HEK293T (cell line): ENCODE results near the gene XAB2.

Experiments
- CTCF ChIA-PET: fragments of 350-600 bp; formaldehyde crosslinking; extraction: SDS; loops from one replicate; lab custom pipeline; 2021; ENCODE audit warnings: antibody characterized with exemption, inconsistent platforms; lab: Yijun Ruan, JAX
- POLR2A ChIA-PET: fragments of 350-600 bp; formaldehyde crosslinking; extraction: SDS; loops from one replicate; lab custom pipeline; 2020; ENCODE audit warnings: antibody characterized with exemption, inconsistent platforms; lab: Yijun Ruan, JAX
- DNase-seq: peaks from one replicate; pipeline ENCODE4 v3.0.0; 2012; ENCODE audit warnings: mixed read lengths; ENCODE audit errors: extremely low spot score
- BHLHE40 ChIP-seq: fragments of 450-650 bp; IDR thresholded peaks from 2 replicates; pipeline ENCODE4 v1.6.1; 2016; ENCODE audit warnings: mild to moderate bottlenecking, moderate library complexity, borderline replicate concordance
- CTBP1 ChIP-seq: fragments of 450-650 bp; IDR thresholded peaks from 2 replicates; pipeline ENCODE4 v1.6.1; 2016; ENCODE audit warnings: borderline replicate concordance
- ELF4 ChIP-seq: fragments of 450-650 bp; IDR thresholded peaks from 2 replicates; pipeline ENCODE4 v1.6.1; 2017; ENCODE audit warnings: antibody characterized with exemption
- FOXA1 ChIP-seq: fragments of 450-650 bp; IDR thresholded peaks from 2 replicates; pipeline ENCODE4 v1.6.1; 2016; ENCODE audit warnings: mild to moderate bottlenecking
- FOXK2 ChIP-seq: fragments of 450-650 bp; IDR thresholded peaks from 2 replicates; pipeline ENCODE4 v1.6.1; 2016; ENCODE audit warnings: mild to moderate bottlenecking
- FOXM1 ChIP-seq: fragments of 450-650 bp; IDR thresholded peaks from 2 replicates; pipeline ENCODE4 v1.6.1; 2017; ENCODE audit warnings: mild to moderate bottlenecking, borderline replicate concordance
- HDGF ChIP-seq: fragments of 450-650 bp; IDR thresholded peaks from 2 replicates; pipeline ENCODE4 v1.6.1; 2017; ENCODE audit warnings: antibody characterized with exemption, borderline replicate concordance
- L3MBTL2 ChIP-seq: fragments of 450-650 bp; conservative IDR thresholded peaks from 2 replicates; pipeline ENCODE4 v1.6.1; 2016; ENCODE audit warnings: mild to moderate bottlenecking
- NFRKB ChIP-seq: fragments of 450-650 bp; IDR thresholded peaks from 2 replicates; pipeline ENCODE4 v1.6.1; 2016; ENCODE audit warnings: mild to moderate bottlenecking, moderate library complexity
- PKNOX1 ChIP-seq: fragments of 450-650 bp; IDR thresholded peaks from 2 replicates; pipeline ENCODE4 v1.6.1; 2016
- SP1 ChIP-seq: fragments of 450-650 bp; IDR thresholded peaks from 2 replicates; pipeline ENCODE4 v1.6.1; 2017
- SUZ12 ChIP-seq: fragments of 450-650 bp; IDR thresholded peaks from 2 replicates; pipeline ENCODE4 v1.6.1; 2016; ENCODE audit warnings: mild to moderate bottlenecking
- TARDBP ChIP-seq: fragments of 450-650 bp; IDR thresholded peaks from 2 replicates; pipeline ENCODE4 v1.6.1; 2016
- ZNF384 ChIP-seq: fragments of 450-650 bp; IDR thresholded peaks from 2 replicates; pipeline ENCODE4 v1.6.1; 2016

XAB2 gene

GRCh38 chr19:7642295-7643030 lies 13.1 kb upstream of the XAB2 start:
- ChIA-PET POLR2A (no interaction called here), CTCF (interaction anchor here (0.5 kb wide), 1 partner anchor 162 kb away, joined by 3 read pairs; no protein-coding TSS in a partner anchor)
- DNase-seq = no peak
- TF ChIP-seq CTBP1 (no peak), TARDBP (no peak), SP1 (no peak), FOXK2 (no peak), ZNF384 (no peak), NFRKB (no peak), HDGF (no peak), ELF4 (no peak), FOXA1 (no peak), PKNOX1 (no peak)

GRCh38 chr19:7641290-7642276 lies 12.2 kb upstream of the XAB2 start:
- CTCF ChIA-PET = no interaction called here
- TF ChIP-seq L3MBTL2 (no peak), TARDBP (no peak), FOXA1 (no peak), CTBP1 (no peak), SUZ12 (no peak)
- DNase-seq = no peak
- POLR2A ChIA-PET = interaction anchor here (1.1 kb wide), 1 partner anchor 10 kb away, joined by 3 read pairs; no protein-coding TSS in a partner anchor

- TF ChIP-seq SUZ12 = no peak
- no peak for TF ChIP-seq ZNF384
- TF ChIP-seq FOXK2 = no peak
- no peak for TF ChIP-seq TARDBP
- TF ChIP-seq ELF4 = no peak
- no peak for TF ChIP-seq SP1
- TF ChIP-seq L3MBTL2 = no peak
- no peak for TF ChIP-seq CTBP1
- no peak for TF ChIP-seq PKNOX1
- TF ChIP-seq FOXM1 = no peak
- TF ChIP-seq BHLHE40 = no peak
- TF ChIP-seq FOXA1 = no peak
- no peak for TF ChIP-seq HDGF
- POLR2A ChIA-PET = interaction anchor here (1.1 kb wide), 1 partner anchor 9 kb away, joined by 3 read pairs; no protein-coding TSS in a partner anchor
- no peak for DNase-seq
- CTCF ChIA-PET = no interaction called here
Observed at GRCh38 chr19:7640803-7641202, 11.5 kb upstream of the XAB2 start.

DNA sequence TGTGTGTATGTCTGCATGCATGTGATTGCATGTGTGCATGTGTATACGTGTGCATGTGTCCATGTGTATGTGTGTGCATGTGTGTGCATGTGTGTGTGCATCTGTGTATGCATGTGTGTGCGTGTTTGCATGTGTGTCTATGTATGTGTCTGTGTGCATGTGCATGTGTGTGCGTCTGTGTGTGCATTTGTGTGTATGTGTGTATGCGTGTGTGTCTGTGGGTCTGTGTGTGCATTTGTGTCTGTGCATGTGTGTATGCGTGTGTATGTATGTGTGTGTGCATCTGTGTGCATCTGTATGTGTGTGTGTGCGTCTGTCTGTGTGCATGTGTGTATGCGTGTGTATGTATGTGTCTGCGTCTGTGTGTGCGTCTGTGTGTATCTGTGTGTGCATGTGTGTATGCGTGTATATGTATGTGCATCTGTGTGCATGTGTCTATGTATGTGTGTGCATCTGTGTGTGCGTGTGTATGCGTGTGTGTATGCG lies 10.6 kb upstream of the XAB2 start:
- ChIA-PET CTCF (no interaction called here), POLR2A (interaction anchor here (2.3 kb wide), 1 partner anchor 10 kb away, joined by 10 read pairs; the partner anchor contains the start of genes PET100 and XAB2)
- no peak for DNase-seq
- peak; percentile 93 for TF ChIP-seq TARDBP
- TF ChIP-seq FOXM1 = no peak

GRCh38 chr19:7638802-7639465 lies 9.6 kb upstream of the XAB2 start:
- ChIA-PET CTCF (interaction anchor here (1.0 kb wide), 1 partner anchor 70 kb away, joined by 3 read pairs; no protein-coding TSS in a partner anchor), POLR2A (interaction anchor here (2.3 kb wide), 1 partner anchor 9 kb away, joined by 10 read pairs; the partner anchor contains the start of genes PET100 and XAB2)
- no peak for DNase-seq
- TF ChIP-seq NFRKB (no peak), BHLHE40 (no peak)

DNA sequence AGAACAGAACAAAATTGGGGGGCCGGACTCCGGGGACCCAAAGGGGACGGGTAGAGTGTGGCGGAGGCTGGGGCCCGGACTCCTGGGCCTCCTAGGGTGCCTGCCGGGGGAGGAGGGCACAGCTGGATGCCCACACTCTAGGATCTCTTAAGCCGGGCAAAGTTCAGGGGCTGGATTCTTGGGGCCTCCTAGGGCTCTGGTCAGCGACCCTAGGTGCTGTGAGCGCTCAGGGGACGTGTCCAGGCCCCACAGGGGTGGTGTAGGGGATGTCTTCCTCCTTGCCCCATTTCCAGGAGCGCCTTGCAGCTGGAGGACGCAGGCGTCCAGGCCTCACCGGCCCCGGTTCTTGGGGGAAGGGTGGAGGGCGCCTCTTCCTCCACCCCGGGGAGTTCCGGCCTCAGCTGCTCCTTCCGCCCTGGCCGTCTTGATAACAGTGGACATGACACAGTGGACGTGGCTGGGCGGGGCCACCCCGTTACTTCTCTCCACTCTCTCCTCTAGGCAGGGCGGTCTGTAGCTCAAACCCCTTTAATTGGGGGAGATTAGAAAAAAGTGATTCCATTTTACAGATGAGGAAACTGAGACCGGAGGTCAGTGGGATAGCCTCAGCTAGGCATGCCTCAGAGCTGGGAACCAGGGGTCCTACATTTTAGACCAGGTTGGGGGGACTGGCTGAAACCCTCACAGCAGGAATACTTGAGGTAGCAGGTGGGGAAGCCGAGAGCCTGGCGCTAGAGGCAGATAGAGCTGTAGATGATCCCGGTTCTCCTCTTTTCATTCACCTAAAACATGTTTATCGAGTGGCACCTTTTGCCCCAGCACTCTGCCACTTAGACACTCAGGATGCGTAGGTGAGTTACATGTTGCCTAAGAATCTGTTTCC lies 8.3 kb upstream of the XAB2 start:
- ChIA-PET CTCF (interaction anchor here (0.6 to 1.2 kb wide), 3 partner anchors 19 to 333 kb away, joined by 3 to 5 read pairs (median 4); no protein-coding TSS in a partner anchor), POLR2A (interaction anchor here (1.0 to 2.3 kb wide), 4 partner anchors 8 to 69 kb away, joined by 3 to 10 read pairs (median 3); partner anchors contain the start of genes PET100, TRAPPC5 and XAB2)
- TF ChIP-seq ZNF384 (no peak), TARDBP (no peak), NFRKB (no peak), BHLHE40 (no peak), ELF4 (no peak), FOXM1 (no peak), HDGF (no peak), SUZ12 (no peak), L3MBTL2 (no peak)
- no peak for DNase-seq
